Left forelimb (tissue), 1 donor: ENCODE data around the gene MAP1LC3B.
A peak's percentile ranks its signal among the peaks of the same experiment; 100 is the strongest.

ENCODE experiments used
- DNase-seq: peaks from one replicate; pipeline ENCODE4 v3.0.0-alpha.2; 2018; ENCODE audit warnings: low spot score

MAP1LC3B gene

DNA sequence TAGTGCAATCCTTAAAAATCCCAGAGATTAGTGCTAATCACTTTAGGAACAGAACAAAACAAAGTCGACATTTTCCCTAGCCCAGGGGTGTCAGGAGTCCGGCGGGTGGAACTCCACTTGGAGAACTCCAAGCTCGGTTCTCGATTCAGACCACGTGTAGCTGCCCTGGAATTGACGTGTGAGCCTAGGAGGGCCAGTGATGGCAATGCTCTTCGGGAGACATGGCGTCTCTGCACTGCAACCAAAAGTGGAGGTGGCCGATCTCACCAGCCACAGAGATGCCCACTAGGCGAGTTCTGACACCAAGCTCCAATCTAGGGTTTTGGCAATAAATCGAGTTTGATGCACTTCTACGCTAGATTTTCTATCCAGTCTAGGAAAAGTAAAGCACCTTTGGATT, 17.6 kb downstream of the MAP1LC3B start:
- DNase-seq, result no peak

GRCh38 chr16:87410530-87410929, 18.4 kb downstream of the MAP1LC3B start:
- DNase-seq, result no peak

GRCh38 chr16:87410968-87411367, 18.8 kb downstream of the MAP1LC3B start:
- DNase-seq, result peak; percentile 62

DNA sequence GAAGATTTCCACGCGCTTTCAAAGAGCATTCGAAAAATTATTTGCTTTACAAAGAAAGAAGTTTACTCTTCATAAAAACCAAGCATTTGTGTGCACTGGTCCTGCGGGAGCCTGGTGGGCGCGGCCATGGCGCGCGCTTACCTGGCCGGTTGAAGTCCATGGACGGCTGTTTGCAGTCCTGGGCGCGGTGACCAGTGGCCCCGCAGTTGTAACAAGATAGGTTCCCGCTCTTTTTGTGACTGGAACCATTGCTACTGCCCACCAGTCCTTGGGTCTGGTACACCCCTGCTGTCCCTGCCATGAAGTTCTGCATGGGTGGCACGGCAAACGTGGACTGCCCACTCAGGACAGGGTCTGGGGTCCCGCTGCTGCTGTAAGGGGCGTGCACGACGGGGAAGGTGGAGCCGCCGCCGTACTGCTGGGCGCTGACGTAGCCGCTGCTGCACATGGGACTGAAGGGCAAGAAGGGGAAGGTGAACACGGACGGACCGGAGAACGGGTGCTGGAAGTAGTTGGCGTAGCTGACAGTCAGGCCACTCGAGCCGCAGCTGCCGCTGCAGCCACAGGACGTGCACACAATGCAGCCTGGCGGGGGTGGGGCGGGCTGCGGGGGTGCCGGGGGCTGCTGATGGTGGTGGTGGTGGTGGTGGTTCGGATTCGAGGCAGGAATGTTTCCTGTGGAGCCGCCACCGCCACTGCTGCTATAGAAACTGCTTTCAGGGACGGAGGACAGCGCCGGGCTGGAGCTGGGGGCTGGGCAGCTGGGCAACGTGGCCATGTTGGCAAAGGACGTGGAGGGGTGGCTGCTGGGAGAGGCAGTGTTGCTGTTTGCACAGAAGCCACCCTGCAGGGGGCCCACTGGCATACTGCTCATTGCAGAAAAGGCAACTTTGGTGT, 19.5 kb downstream of the MAP1LC3B start:
- peak; percentile 56 for DNase-seq

GRCh38 chr16:87412371-87412995, 20.3 kb downstream of the MAP1LC3B start:
- no peak for DNase-seq

DNA sequence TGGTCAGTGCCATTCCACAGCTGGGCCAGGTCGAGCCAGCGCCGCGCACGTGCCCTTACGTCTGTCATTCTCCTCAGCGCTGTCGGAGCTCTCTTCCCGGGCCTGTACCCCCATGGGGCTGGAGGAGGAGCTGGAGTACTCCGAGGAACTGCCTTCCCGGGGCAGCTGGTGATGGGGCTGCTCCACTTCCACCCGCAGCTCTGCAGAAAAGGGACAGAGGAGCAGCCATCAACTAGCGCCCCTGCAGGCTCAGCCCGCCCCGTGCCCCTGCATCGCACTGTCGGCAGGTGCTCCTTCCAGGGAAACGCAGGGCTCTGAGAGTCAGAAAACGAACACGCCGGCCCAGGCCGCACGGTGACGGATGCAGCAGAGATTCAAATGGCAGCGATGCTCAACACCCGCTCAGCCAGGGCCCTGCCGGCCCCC, 20.9 kb downstream of the MAP1LC3B start:
- no peak for DNase-seq

DNA sequence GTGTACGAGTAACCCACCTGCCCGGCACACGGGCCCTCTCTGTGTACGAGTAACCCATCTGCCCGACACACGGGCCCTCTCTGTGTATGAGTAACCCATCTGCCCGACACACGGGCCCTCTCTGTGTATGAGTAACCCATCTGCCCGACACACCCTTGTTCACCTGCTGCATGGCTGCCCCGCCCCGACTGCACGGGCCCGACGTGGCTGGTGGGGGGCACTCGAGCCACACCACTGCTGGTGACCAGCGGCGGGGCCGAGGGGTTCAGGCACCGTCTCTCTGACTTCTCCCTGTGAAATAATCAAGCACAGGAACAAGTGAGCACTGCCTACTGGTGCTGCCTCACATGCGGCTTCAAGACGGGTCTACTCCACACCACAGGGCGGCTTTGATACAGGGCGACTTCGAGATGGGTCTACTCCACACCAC, 22.1 kb downstream of the MAP1LC3B start:
- peak; percentile 37 for DNase-seq

- DNase-seq, result no peak
Observed at GRCh38 chr16:87415441-87415840, 23.3 kb downstream of the MAP1LC3B start.

GRCh38 chr16:87416826-87417527, 24.8 kb downstream of the MAP1LC3B start:
- peak; percentile 60 for DNase-seq

DNA sequence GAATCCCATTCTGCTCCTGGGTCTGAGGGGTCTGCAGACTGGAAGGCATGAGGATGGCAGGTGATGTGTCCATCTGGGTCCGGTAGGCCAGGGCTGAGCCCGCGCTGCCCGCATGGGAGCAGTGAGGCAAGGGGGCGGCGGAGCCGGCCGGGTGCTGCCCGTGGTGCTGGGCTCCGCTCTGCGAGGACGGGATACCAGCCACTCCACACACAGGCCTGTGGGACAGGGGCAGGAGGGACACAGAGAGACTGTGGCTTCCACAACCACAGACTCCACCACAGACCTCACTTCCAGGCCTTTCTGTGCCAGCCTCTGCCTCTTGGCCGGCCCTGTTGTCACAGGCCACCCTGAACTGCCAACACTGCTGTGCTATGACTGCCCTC, 25.4 kb downstream of the MAP1LC3B start:
- DNase-seq, result no peak

DNA sequence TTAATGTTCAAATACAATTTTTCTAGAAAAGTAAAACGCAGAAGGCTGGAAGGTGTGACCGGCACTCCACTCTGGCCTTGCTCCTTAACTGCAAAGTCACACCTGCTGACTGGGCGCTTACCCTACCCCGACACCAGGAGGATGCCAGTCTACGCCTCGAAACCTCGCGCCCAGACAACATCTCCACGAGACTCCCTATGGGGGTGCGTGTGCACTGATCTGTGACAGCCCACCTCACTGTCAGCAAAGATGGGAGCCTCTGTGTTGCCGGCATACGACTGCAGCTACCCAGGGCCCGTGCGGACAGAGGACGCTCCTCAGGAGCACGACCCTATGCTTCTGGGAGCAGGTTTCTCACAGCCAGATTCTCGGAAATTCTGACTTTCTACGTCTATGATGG, 26.1 kb downstream of the MAP1LC3B start:
- no peak for DNase-seq

DNA sequence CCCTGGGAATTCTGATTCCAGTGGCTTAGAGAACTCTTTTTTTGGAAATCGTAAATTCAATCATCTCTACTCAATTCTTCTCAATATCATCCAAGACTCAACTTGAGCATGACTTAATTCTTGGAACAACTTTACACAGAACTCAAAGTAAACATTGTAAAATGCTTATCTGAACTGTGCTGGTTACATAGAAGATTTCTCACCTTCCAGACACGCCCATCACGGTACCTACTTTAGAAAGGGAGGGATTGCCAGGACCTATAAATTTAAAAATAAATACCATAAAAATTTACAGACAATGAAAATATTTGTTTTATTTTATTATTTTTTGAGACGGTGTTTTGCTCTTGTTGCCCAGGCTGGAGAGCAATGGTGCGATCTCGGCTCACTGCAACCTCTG, 26.5 kb downstream of the MAP1LC3B start:
- no peak for DNase-seq

DNA sequence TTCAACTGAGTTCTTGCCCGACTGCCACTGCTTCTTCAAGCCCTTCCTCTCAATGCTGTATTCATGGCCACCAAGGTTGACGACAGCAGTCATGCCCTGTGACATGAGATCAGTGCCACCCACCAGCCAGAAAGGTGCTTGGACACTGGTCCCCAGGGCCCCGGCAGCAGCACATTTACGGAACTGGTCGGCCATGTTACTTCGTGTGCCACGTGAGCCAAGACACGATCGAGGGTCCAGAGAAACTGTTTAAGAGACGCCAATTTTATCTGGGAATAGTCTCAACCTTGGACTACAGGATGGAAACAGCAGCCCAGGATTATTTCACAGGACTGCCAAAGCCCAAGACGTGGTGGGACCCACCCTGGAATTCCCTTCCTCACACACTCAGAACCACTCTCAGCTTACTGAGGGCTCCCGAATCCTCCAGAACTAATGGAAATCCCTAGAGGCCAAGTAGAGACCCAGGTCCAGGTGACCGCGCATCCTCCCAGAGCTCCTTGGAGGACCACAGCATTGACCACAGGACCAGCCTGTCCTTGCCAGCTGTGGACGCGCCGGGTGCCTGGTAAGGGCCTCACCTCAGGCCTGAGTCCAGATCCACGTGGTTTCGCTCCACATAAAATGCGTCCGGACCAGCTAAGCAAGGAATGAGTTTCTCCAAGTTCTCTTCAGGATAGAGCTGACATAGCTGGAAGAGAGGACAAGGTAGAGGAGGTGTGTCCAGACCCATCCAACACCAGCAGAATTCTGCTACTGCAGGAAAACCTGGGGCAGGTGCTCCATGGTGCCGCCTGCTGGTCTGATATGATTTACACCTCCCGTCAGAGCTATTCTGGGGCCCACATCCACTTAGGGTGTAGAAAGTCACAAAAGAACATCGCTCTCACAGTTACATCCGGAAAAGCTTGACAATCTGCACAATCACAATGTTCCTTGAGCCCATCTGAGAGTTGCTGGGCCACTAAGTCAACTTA, 28.2 kb downstream of the MAP1LC3B start:
- no peak for DNase-seq

- no peak for DNase-seq
Observed at GRCh38 chr16:87421003-87421912, 29.1 kb downstream of the MAP1LC3B start.

- DNase-seq, result no peak
Observed at GRCh38 chr16:87422106-87422505, 30.0 kb downstream of the MAP1LC3B start.

- no peak for DNase-seq
Observed at GRCh38 chr16:87423429-87423828, 31.3 kb downstream of the MAP1LC3B start.

DNA sequence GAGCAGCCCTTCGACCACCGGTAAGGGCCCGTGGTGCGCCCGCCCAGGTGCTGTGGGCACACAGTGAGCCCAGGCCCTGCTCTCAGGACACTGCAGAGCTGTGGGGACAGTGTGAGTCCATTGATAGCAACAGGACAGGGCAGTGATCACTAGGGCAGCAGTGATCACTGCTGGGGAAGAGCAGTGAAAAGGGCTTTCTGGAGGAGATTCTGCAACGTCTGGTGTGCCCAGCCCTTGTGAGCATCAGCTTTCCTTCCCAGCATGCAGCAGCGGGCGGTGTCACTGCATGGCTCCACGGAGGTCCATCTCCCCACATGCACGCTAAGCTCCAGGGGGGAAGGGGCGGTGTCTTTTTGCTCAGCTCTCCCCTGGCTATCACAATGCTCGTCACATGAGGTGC, 32.1 kb downstream of the MAP1LC3B start:
- DNase-seq, result no peak

DNA sequence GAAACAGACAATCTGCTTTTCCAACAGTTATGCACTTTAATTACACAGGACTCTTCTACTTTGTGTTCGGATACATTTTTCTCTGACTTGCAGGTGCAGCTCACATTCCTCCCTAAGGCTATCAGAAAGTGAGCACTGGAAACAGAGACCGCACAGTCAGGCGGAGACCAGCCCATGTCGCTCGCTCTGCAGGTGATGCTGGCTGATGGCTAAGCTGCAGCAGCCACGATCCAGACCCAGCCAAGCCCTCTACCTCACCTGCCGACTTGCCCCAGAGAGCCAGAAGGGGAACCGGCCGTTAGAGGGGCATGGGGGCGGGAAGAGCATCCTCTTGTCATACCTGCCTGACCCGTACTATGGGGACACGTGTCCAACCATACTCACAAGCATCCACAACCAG, 33.8 kb downstream of the MAP1LC3B start:
- DNase-seq, result no peak

GRCh38 chr16:87426423-87427215, 34.5 kb downstream of the MAP1LC3B start:
- DNase-seq, result no peak

GRCh38 chr16:87431926-87432325, 39.8 kb downstream of the MAP1LC3B start:
- DNase-seq, result no peak
